Loucy (cell line): ENCODE data around the gene OR10T2.

Experiments used
- EZH2phosphoT487 ChIP-seq: fragments of 200-600 bp; IDR thresholded peaks from 2 replicates; pipeline ENCODE4 v1.6.1; 2018; ENCODE audit warnings: antibody characterized with exemption, mild to moderate bottlenecking, moderate library complexity, borderline replicate concordance
- TF ChIP-seq, protein P1 (sequence below): fragments of 200-600 bp; sonication (generic); conservative IDR thresholded peaks from 2 replicates; pipeline ENCODE4 v1.5.1; 2014; ENCODE audit warnings: mild to moderate bottlenecking, antibody characterized with exemption, low read length

DNA sequence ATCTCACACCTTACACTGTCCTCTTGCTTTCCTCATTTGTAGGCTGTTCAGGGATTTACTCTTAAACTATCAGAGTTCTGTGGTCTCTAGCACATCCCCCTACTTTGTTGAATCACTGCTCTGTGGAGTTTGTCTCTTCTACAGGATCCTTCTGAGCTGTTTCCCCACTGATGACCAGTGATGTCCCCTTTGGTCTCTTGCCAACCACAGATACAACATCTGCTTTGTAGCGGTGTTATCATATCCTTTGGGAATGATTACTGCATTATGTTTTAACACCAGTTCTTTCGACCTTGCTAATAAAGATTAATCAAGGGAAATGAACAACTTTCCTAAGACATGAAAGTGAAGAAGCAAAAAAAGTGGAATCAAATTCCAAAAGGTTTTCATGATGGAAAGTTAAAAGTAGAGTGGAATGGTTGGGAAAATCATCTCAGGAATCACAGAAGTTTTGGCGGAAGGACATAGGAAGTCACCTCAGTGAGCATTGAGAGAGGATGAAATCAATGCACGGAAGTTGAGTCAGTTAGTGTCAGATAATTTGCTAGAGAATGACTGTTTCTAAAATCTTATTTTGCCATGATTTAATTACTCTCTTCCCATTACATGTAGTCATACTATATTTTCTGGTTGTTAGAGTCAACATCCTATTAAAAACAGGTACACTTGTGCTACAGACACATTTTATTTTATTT lies 15.5 kb upstream of the OR10T2 start:
- TF ChIP-seq, protein P1, sequence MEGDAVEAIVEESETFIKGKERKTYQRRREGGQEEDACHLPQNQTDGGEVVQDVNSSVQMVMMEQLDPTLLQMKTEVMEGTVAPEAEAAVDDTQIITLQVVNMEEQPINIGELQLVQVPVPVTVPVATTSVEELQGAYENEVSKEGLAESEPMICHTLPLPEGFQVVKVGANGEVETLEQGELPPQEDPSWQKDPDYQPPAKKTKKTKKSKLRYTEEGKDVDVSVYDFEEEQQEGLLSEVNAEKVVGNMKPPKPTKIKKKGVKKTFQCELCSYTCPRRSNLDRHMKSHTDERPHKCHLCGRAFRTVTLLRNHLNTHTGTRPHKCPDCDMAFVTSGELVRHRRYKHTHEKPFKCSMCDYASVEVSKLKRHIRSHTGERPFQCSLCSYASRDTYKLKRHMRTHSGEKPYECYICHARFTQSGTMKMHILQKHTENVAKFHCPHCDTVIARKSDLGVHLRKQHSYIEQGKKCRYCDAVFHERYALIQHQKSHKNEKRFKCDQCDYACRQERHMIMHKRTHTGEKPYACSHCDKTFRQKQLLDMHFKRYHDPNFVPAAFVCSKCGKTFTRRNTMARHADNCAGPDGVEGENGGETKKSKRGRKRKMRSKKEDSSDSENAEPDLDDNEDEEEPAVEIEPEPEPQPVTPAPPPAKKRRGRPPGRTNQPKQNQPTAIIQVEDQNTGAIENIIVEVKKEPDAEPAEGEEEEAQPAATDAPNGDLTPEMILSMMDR, result no peak
- no peak for TF ChIP-seq EZH2phosphoT487
